Colonic mucosa (tissue), 4 donors: ENCODE measurements around the gene POU3F1. TPM values are rescaled to one million over a fixed set of nuclear protein-coding genes. Genes with fewer than 3 reads are reported as not detected.

Experiments
- DNase-seq: peaks from one replicate; pipeline ENCODE4 v3.0.0-alpha.2; 2020
- H3K27ac ChIP-seq: fragments of 200-600 bp; one replicate; pipeline ENCODE4 v1.8.0; 2021
- H3K27me3 ChIP-seq: fragments of 200-600 bp; one replicate; pipeline ENCODE4 v1.8.0; 2021
- H3K36me3 ChIP-seq: fragments of 200-600 bp; one replicate; pipeline ENCODE4 v1.8.0; 2021
- H3K4me1 ChIP-seq: fragments of 200-600 bp; one replicate; pipeline ENCODE4 v1.8.0; 2021; ENCODE audit warnings: mild to moderate bottlenecking
- H3K4me3 ChIP-seq: fragments of 200-600 bp; one replicate; pipeline ENCODE4 v1.8.0; 2021
- H3K9ac ChIP-seq, 2 donors: one replicate each; pipeline ENCODE4 v1.7.0; 2013; ENCODE audit warnings: control low read depth in 2 of 2, low read depth in 2 of 2, low read length in 2 of 2
- H3K9me3 ChIP-seq: fragments of 200-600 bp; one replicate; pipeline ENCODE4 v1.8.0; 2021
- CTCF ChIP-seq: fragments of 200-600 bp; IDR thresholded peaks from one replicate; pipeline ENCODE4 v1.8.0; 2022; ENCODE audit warnings: antibody characterized with exemption, mild to moderate bottlenecking
- intact Hi-C: fragments of 100-400 bp; cut with DNase I; formaldehyde crosslinking; loops from one replicate; pipeline ENCODE4 v1.14.1; 2022
- total RNA-seq, 2 donors: library from RNA; stranded (reverse); fragmentation: NEBNext Ultra II Directional in 1 of 2; extraction: Animal tissue kit (Norgen Biotek cat#: 25700) in 1 of 2; gene quantifications; one replicate each; pipeline ENCODE4 v1.2.1, GENCODE V29; 2021
- donor health status: healthy.
- donor health status: DM: no; HTN: no; CAD: no.
- donor health status: DM: no; HTN: no; CAD: no.

The POU3F1 gene
- total RNA-seq, 2 donors from 2014 or later, result not detected

- H3K9me3 ChIP-seq, result no peaks in the 10 kb centered on the region
- DNase-seq, result no peak
- no peaks in the 10 kb centered on the region for H3K36me3 ChIP-seq
- no peak overlapping the region for H3K4me3 ChIP-seq
- H3K9ac ChIP-seq, result no peak overlapping the region
- intact Hi-C loops, result no loop called here
- H3K27ac ChIP-seq, result no peak overlapping the region
- no peak for TF ChIP-seq CTCF
- H3K4me1 ChIP-seq, result no peaks in the 10 kb centered on the region
- H3K27me3 ChIP-seq, result no peaks in the 10 kb centered on the region
Measured at GRCh38 chr1:38068220-38068979, 21.8 kb upstream of the POU3F1 start.

DNA sequence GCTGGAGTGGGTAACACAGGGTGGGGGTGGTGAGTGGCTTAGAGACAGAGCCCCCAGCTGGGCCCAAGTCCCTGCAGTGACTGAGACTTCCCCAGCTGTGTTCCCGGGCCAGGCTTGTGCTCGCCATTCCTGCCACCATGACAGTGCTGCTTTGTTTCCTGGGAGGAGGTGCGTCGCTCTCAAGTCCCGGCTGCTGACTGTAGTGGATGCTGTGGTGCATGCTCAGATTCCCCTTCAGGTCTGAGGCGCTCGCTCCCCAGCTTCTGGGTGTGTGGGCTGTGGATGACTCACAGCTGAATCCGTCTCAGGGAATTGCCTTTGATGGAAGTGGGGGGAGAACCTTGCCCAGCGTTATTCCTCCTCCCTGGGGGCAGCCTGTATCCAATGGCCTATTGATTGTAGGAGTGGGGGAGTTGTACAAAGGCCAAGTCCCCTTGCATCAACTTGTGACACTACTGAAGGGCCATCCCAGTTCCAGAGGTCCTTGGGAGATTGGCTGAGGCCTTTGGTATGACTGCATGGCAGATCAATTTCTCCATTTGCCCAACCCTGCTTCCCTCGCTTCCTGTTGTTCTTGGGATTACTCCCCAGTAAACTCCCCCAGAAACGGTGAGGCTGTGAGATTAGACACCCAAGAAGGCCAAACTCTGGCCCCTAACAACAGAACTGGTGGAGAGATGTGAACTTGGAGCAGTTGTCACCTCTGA, 17.8 kb upstream of the POU3F1 start:
- intact Hi-C loops, result no loop called here
- no peaks in the 10 kb centered on the region for H3K4me1 ChIP-seq
- no peak overlapping the region for H3K27ac ChIP-seq
- H3K4me3 ChIP-seq, result no peak overlapping the region
- H3K36me3 ChIP-seq, result no peaks in the 10 kb centered on the region
- H3K9me3 ChIP-seq, result no peaks in the 10 kb centered on the region
- no peak overlapping the region for H3K9ac ChIP-seq
- no peak for DNase-seq
- no peak for TF ChIP-seq CTCF
- no peaks in the 10 kb centered on the region for H3K27me3 ChIP-seq

- Histone ChIP-seq H3K4me3 (no peak overlapping the region), H3K9ac (no peak overlapping the region), H3K27ac (no peak overlapping the region), H3K27me3 (no peaks in the 10 kb centered on the region), H3K36me3 (no peaks in the 10 kb centered on the region), H3K4me1 (no peaks in the 10 kb centered on the region), H3K9me3 (no peaks in the 10 kb centered on the region)
- TF ChIP-seq CTCF, result no peak
- DNase-seq, result no peak
- intact Hi-C loops, result no loop called here
Measured at GRCh38 chr1:38063616-38064015, 17.0 kb upstream of the POU3F1 start.

DNA sequence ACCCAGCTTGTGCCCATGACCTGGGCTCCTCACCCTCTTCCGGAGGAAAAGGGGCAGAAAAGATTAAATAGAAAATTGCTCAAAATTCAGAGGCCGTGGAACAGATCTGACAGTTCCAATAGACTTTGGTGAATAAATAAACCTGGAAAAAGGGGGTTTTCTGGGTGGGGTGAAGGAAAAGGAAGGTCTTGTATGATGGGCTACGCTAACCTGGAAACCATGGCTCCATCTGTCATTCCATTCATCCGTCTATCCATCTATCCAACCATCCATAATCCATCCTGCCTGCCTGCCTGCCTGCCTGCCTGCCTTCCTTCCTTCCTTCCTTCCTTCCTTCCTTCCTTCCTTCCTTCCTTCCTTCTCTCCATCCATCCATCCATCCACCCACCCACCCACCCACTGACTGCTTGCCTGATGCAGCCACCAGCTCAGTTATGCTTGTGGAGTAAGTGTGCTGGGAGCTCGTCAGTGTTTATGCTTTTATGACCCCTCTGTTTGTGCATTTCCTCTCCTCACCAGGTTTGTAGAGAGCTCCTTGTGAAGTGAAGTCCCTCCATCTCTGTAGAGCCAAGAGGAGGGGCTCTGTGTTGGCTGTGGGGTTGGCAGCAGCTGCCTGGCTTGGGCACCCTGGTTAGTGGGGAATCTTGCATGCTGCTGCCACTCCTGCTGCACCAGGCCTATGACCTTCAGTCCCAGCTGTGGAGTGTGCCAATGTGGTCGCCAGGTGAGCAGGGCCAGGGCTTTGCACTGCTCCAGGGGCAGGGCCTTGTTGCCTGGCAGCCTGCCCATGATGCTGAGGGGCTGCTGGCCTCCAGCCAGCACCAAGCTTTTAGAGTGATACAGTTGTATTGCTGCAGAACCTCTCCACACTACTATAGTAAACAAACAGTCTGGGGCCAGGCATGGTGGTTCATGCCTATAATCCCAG, 16.0 kb upstream of the POU3F1 start:
- Histone ChIP-seq H3K9ac (no peak overlapping the region), H3K27ac (no peak overlapping the region), H3K4me1 (no peaks in the 10 kb centered on the region), H3K36me3 (no peaks in the 10 kb centered on the region), H3K27me3 (no peaks in the 10 kb centered on the region), H3K4me3 (no peak overlapping the region), H3K9me3 (no peaks in the 10 kb centered on the region)
- intact Hi-C loops, result no loop called here
- TF ChIP-seq CTCF, result no peak
- DNase-seq, result no peak

DNA sequence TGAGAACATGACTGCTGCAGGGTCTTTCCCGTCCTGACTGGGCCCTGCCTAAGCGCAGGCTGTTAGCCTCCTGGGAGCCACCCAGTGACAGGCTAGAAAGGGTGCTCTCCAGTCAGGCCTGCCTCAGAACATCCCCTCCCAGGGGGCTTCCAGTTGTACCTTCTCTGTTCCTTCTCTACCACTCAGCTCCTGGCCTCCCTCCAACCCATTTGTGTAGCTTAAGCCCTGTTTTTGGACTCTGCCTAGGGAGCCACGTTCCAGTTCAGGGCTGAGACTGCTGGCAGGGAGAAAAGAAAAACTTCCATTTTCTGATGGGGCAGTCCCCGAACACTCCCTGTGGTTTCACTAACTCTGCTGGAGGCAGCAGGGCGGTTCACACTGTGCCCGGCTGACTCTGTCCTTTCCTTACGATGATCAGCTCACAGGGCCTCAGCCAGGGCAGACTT, 15.3 kb upstream of the POU3F1 start:
- Histone ChIP-seq H3K4me1 (no peaks in the 10 kb centered on the region), H3K9me3 (no peaks in the 10 kb centered on the region), H3K9ac (no peak overlapping the region), H3K27me3 (no peaks in the 10 kb centered on the region), H3K27ac (no peak overlapping the region), H3K36me3 (no peaks in the 10 kb centered on the region), H3K4me3 (no peak overlapping the region)
- intact Hi-C loops, result no loop called here
- no peak for DNase-seq
- TF ChIP-seq CTCF, result no peak
